Loucy (cell line): ENCODE measurements around the gene EVC.

ENCODE experiments used
- H2AFZ ChIP-seq: fragments of 200-600 bp; sonication (generic); 2 replicates; pipeline ENCODE4 v1.6.0; 2016; ENCODE audit warnings: antibody characterized with exemption, mild to moderate bottlenecking, low read length, moderate library complexity
- H3F3A ChIP-seq: fragments of 200-600 bp; 2 replicates; pipeline ENCODE4 v1.6.0; 2016; ENCODE audit warnings: antibody characterized with exemption, low read depth, mild to moderate bottlenecking
- H3K27me3 ChIP-seq: fragments of 200-600 bp; sonication (generic); 2 replicates; pipeline ENCODE4 v1.6.1; 2014; ENCODE audit warnings: low read length, mild to moderate bottlenecking; ENCODE audit not compliant: insufficient read depth, poor library complexity, severe bottlenecking
- H3K36me3 ChIP-seq: fragments of 200-600 bp; sonication (generic); 2 replicates; pipeline ENCODE4 v1.6.1; 2016; ENCODE audit warnings: low read length; ENCODE audit not compliant: insufficient read depth
- H3K4me1 ChIP-seq: fragments of 200-600 bp; sonication (generic); 2 replicates; pipeline ENCODE4 v1.5.1; 2014; ENCODE audit warnings: low read length, mild to moderate bottlenecking; ENCODE audit not compliant: insufficient read depth, poor library complexity, severe bottlenecking
- H3K4me2 ChIP-seq: fragments of 200-600 bp; sonication (generic); 2 replicates; pipeline ENCODE4 v1.6.0; 2014; ENCODE audit warnings: antibody characterized with exemption, low read length, low read depth, mild to moderate bottlenecking; ENCODE audit not compliant: poor library complexity, severe bottlenecking
- H3K4me3 ChIP-seq: fragments of 200-600 bp; sonication (generic); 2 replicates; pipeline ENCODE4 v1.5.1; 2014; ENCODE audit warnings: low read length, mild to moderate bottlenecking, mixed read lengths; ENCODE audit not compliant: poor library complexity, severe bottlenecking
- H3K79me2 ChIP-seq: fragments of 200-600 bp; sonication (generic); 2 replicates; pipeline ENCODE4 v1.6.1; 2014; ENCODE audit warnings: low read length; ENCODE audit not compliant: insufficient read depth
- H3K9ac ChIP-seq: fragments of 200-600 bp; sonication (generic); 2 replicates; pipeline ENCODE4 v1.6.0; 2014; ENCODE audit warnings: mild to moderate bottlenecking, low read depth, low read length, moderate library complexity; ENCODE audit not compliant: poor library complexity, severe bottlenecking
- H3K9me2 ChIP-seq: fragments of 200-600 bp; sonication (generic); replicated peaks from 2 replicates; pipeline ENCODE4 v1.6.1; 2016; ENCODE audit warnings: low read depth, low read length, mixed read lengths
- H3K9me3 ChIP-seq: fragments of 200-600 bp; sonication (generic); 2 replicates; pipeline ENCODE4 v1.6.1; 2014; ENCODE audit warnings: mild to moderate bottlenecking, antibody characterized with exemption, low read length, low read depth; ENCODE audit not compliant: insufficient read depth
- H4K20me1 ChIP-seq: fragments of 200-600 bp; sonication (generic); 2 replicates; pipeline ENCODE4 v1.6.0; 2014; ENCODE audit warnings: antibody characterized with exemption, low read length, mild to moderate bottlenecking; ENCODE audit not compliant: insufficient read depth, poor library complexity, severe bottlenecking
- CTCF ChIP-seq: fragments of 200-600 bp; sonication (generic); conservative IDR thresholded peaks from 2 replicates; pipeline ENCODE4 v1.5.1; 2014; ENCODE audit warnings: mild to moderate bottlenecking, antibody characterized with exemption, low read length
- EZH2phosphoT487 ChIP-seq: fragments of 200-600 bp; IDR thresholded peaks from 2 replicates; pipeline ENCODE4 v1.6.1; 2018; ENCODE audit warnings: antibody characterized with exemption, mild to moderate bottlenecking, moderate library complexity, borderline replicate concordance

EVC gene

GRCh38 chr4:5720157-5720850 lies 9.3 kb downstream of the EVC start:
- Histone ChIP-seq H3K27me3 (no peaks in the 10 kb centered on the region), H4K20me1 (no peaks in the 10 kb centered on the region), H3F3A (no peaks in the 10 kb centered on the region), H3K9me2 (no peaks in the 10 kb centered on the region), H3K4me2 (no peak overlapping the region), H3K9me3 (no peaks in the 10 kb centered on the region), H3K4me3 (no peak overlapping the region), H3K36me3 (no peaks in the 10 kb centered on the region), H3K9ac (no peak overlapping the region), H3K4me1 (no peaks in the 10 kb centered on the region), H3K79me2 (no peaks in the 10 kb centered on the region), H2AFZ (no peak overlapping the region)
- TF ChIP-seq EZH2phosphoT487 (no peak), CTCF (no peak)

- Histone ChIP-seq H3K79me2 (no peaks in the 10 kb centered on the region), H4K20me1 (no peaks in the 10 kb centered on the region), H3K9me3 (no peaks in the 10 kb centered on the region), H3F3A (no peaks in the 10 kb centered on the region), H3K9ac (no peak overlapping the region), H3K27me3 (no peaks in the 10 kb centered on the region), H3K4me1 (no peaks in the 10 kb centered on the region), H3K9me2 (no peaks in the 10 kb centered on the region), H3K4me3 (no peak overlapping the region), H3K36me3 (no peaks in the 10 kb centered on the region), H3K4me2 (no peak overlapping the region), H2AFZ (no peak overlapping the region)
- no peak for TF ChIP-seq EZH2phosphoT487
- no peak for TF ChIP-seq CTCF
Measured at GRCh38 chr4:5720980-5721379, 10.0 kb downstream of the EVC start.

- Histone ChIP-seq H3K4me3 (no peak overlapping the region), H3K79me2 (no peaks in the 10 kb centered on the region), H3K9ac (no peak overlapping the region), H3F3A (no peaks in the 10 kb centered on the region), H3K9me3 (no peaks in the 10 kb centered on the region), H3K27me3 (no peaks in the 10 kb centered on the region), H2AFZ (no peak overlapping the region), H3K4me2 (no peak overlapping the region), H3K4me1 (no peaks in the 10 kb centered on the region), H4K20me1 (no peaks in the 10 kb centered on the region), H3K9me2 (no peaks in the 10 kb centered on the region), H3K36me3 (no peaks in the 10 kb centered on the region)
- TF ChIP-seq EZH2phosphoT487 (no peak), CTCF (no peak)
Measured at GRCh38 chr4:5721923-5722322, 10.9 kb downstream of the EVC start.
